H54 (cell line): Measurements from ENCODE around the gene MRPL52.

Experiments used
- DNase-seq: peaks from one replicate; pipeline ENCODE4 v3.0.0; 2011; ENCODE audit warnings: low spot score, mixed read lengths; ENCODE audit not compliant: insufficient read length
- FAIRE-seq: peaks from 3 replicates; lab custom pipeline; 2011; peaks lifted over from hg19 to GRCh38; lab: Jason Lieb, UNC
- POLR2A ChIP-seq: IDR thresholded peaks from 2 replicates; pipeline ENCODE4 v1.6.1; 2011; ENCODE audit warnings: low read depth, mild to moderate bottlenecking, low read length

Gene MRPL52

GRCh38 chr14:22871224-22872032 is 41.7 kb downstream of the MRPL52 start, which contains the start of gene LRP10:
Gene LRP10, plus strand, starts transcription at chr14:22871740. Its CDS starts 564 bp downstream, at chr14:22872304.
- no peak; the same call in 1 of the 2 replicates for TF ChIP-seq POLR2A
- DNase-seq (peak; percentile 64), FAIRE-seq (peak; percentile 23)

DNA sequence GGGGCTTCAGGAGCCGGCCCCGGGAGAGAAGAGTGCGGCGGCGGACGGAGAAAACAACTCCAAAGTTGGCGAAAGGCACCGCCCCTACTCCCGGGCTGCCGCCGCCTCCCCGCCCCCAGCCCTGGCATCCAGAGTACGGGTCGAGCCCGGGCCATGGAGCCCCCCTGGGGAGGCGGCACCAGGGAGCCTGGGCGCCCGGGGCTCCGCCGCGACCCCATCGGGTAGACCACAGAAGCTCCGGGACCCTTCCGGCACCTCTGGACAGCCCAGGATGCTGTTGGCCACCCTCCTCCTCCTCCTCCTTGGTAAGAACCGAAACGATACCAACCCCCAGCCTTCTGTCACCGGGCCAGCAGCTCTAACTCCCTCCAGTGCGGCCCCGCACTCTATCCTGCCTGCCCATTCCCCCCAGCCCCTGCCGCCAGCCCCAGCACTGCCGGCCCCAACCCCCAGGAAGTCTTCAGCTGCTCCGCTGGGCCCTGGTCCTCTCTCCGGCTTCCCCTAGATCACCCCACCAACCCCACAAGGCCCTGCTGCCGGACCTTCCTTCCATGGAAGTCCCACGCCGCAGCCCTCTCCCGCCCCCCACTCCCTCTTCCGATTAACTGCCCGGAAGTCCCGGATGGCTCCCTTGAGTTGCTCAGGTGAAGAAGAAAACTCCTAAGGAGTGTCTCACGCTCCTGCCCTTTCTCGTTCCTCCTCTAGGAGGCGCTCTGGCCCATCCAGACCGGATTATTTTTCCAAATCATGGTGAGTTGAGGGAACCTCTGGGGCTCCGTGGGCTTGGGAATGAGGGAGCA is 42.5 kb downstream of the MRPL52 start:
- FAIRE-seq (peak; percentile 61), DNase-seq (peak; percentile 48)
- TF ChIP-seq POLR2A: 0 out of 2 replicates have a peak, but pooled peaks have one; percentile 26

DNA sequence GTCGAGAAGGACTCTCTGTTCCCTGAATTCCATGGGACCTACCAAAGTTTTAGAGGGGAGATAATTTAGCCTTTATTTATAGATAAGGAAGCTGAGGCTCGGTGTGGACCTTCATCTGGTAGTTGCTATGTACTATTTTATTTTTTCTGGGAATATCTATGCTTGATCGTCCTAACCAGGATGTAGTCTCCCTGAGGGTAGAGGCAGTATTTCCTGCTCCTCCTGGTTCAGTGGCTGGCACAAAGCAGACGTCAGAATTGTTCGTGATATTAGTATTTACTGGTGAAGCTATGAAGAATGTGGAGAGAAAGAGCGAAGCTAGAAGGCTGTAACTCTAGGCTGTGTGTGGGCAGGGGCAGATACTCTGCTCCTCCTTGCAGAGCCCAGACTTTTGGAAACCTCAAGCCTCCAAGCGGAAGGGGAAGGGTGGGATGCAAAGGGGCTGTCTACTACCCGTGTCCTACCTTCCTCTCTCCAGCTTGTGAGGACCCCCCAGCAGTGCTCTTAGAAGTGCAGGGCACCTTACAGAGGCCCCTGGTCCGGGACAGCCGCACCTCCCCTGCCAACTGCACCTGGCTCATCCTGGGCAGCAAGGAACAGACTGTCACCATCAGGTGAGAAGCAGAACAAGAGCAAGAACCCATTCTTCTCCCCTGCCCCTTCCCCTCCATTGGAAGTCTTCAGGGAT is 43.3 kb downstream of the MRPL52 start:
- DNase-seq: no peak
- TF ChIP-seq POLR2A: no peak

GRCh38 chr14:22875003-22875747 is 45.5 kb downstream of the MRPL52 start:
- no peak for TF ChIP-seq POLR2A
- no peak for FAIRE-seq
- no peak for DNase-seq

More for the DNA sequence above, 43.3 kb downstream of the MRPL52 start:
- FAIRE-seq: no peak

- DNase-seq: no peak
- no peak for TF ChIP-seq POLR2A
- no peak for FAIRE-seq
These were observed 46.1 kb downstream of the MRPL52 start for GRCh38 chr14:22875748-22876319.

- DNase-seq (no peak), FAIRE-seq (no peak)
- no peak for TF ChIP-seq POLR2A
These were observed 47.4 kb downstream of the MRPL52 start for GRCh38 chr14:22877000-22877501.

- no peak for DNase-seq
- TF ChIP-seq POLR2A: no peak
- FAIRE-seq: no peak
These were observed 48.9 kb downstream of the MRPL52 start for GRCh38 chr14:22878271-22879246.

DNA sequence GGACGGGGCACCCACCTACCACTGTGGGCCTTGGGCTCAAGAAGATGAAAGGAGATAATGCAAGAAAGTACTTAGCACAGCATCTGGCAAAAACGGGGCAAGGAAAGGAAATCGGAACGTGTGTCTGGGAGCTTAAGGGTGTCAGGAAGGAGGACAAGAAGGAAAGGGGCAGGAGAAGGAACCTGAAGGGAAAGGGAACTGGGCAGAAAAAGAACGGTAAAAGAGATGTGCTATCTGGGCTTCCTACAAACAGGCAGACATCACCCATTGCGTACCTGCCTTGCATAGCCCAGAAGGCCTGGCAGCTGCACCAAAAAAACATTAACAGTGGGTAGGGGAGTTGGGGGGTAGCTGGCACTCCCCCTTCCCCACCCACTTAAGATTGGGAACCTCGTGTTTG is 52.4 kb downstream of the MRPL52 start:
- FAIRE-seq (no peak), DNase-seq (no peak)
- no peak for TF ChIP-seq POLR2A

- TF ChIP-seq POLR2A: no peak
- no peak for FAIRE-seq
- peak; percentile 43 for DNase-seq
These were observed 53.0 kb downstream of the MRPL52 start for GRCh38 chr14:22882529-22883172.

GRCh38 chr14:22883173-22883976 is 53.7 kb downstream of the MRPL52 start, which contains the start of gene REM2:
Gene REM2, plus strand, starts transcription at chr14:22883222. Its CDS starts 66 bp downstream, at chr14:22883288.
- FAIRE-seq (no peak), DNase-seq (no peak)
- no peak for TF ChIP-seq POLR2A
